Astrocyte (in vitro differentiated cells and primary cell): ENCODE data around the gene OR2C3. TPM values are rescaled to one million over a fixed set of nuclear protein-coding genes. Genes with fewer than 3 reads are reported as not detected.
A peak's percentile ranks its signal among the peaks of the same experiment; 100 is the strongest.

Experiments
- DNase-seq: peaks from one replicate; pipeline ENCODE4 v3.0.0-alpha.2; 2010; ENCODE audit warnings: low read depth
- FAIRE-seq: peaks from 2 replicates; lab custom pipeline; 2011; peaks lifted over from hg19 to GRCh38; lab: Jason Lieb, UNC
- H2AFZ ChIP-seq: 2 replicates; pipeline ENCODE4 v1.6.0; 2012; ENCODE audit warnings: low read depth, low read length, inconsistent platforms
- H3K27ac ChIP-seq: 2 replicates; pipeline ENCODE4 v1.5.1; 2011; ENCODE audit warnings: low read depth, low read length, inconsistent platforms
- H3K27me3 ChIP-seq: 2 replicates; pipeline ENCODE4 v1.6.0; 2011; ENCODE audit warnings: low read length, inconsistent platforms; ENCODE audit not compliant: insufficient read depth
- H3K36me3 ChIP-seq: 2 replicates; pipeline ENCODE4 v1.5.1; 2011; ENCODE audit warnings: low read length, inconsistent platforms; ENCODE audit not compliant: insufficient read depth
- H3K4me1 ChIP-seq: 2 replicates; pipeline ENCODE4 v1.5.1; 2011; ENCODE audit warnings: low read length, inconsistent platforms; ENCODE audit not compliant: insufficient read depth
- H3K4me2 ChIP-seq: 2 replicates; pipeline ENCODE4 v1.6.0; 2012; ENCODE audit warnings: low read length, inconsistent platforms
- H3K4me3 ChIP-seq: 2 replicates; pipeline ENCODE4 v1.5.1; 2011; ENCODE audit warnings: low read depth, mild to moderate bottlenecking, low read length, inconsistent platforms; ENCODE audit not compliant: insufficient read depth
- H3K79me2 ChIP-seq: 2 replicates; pipeline ENCODE4 v1.6.0; 2012; ENCODE audit warnings: mild to moderate bottlenecking, low read length, inconsistent platforms; ENCODE audit not compliant: insufficient read depth
- H3K9ac ChIP-seq: 2 replicates; pipeline ENCODE4 v1.6.0; 2012; ENCODE audit warnings: mild to moderate bottlenecking, low read length, inconsistent platforms
- H3K9me3 ChIP-seq: 2 replicates; pipeline ENCODE4 v1.5.1; 2012; ENCODE audit warnings: low read depth, mild to moderate bottlenecking, low read length, inconsistent platforms; ENCODE audit not compliant: insufficient read depth
- H4K20me1 ChIP-seq: 2 replicates; pipeline ENCODE4 v1.6.0; 2012; ENCODE audit warnings: low read length, inconsistent platforms; ENCODE audit not compliant: insufficient read depth
- H3K27ac Mint-ChIP-seq: one replicate; pipeline ENCODE4 v1.8.0; 2021; ENCODE audit warnings: mild to moderate bottlenecking, mixed read lengths; ENCODE audit not compliant: unreplicated experiment
- H3K27me3 Mint-ChIP-seq: one replicate; pipeline ENCODE4 v1.8.0; 2021; ENCODE audit warnings: low read depth, mixed read lengths; ENCODE audit not compliant: unreplicated experiment
- H3K36me3 Mint-ChIP-seq: one replicate; pipeline ENCODE4 v1.8.0; 2021; ENCODE audit warnings: low read depth, mixed read lengths; ENCODE audit not compliant: unreplicated experiment
- H3K4me1 Mint-ChIP-seq: one replicate; pipeline ENCODE4 v1.8.0; 2021; ENCODE audit warnings: low read depth, mixed read lengths; ENCODE audit not compliant: unreplicated experiment
- H3K4me3 Mint-ChIP-seq: one replicate; pipeline ENCODE4 v1.8.0; 2021; ENCODE audit warnings: mild to moderate bottlenecking, moderate library complexity, mixed read lengths; ENCODE audit not compliant: unreplicated experiment
- H3K9me3 Mint-ChIP-seq: one replicate; pipeline ENCODE4 v1.8.0; 2021; ENCODE audit warnings: mild to moderate bottlenecking, mixed read lengths; ENCODE audit not compliant: unreplicated experiment
- EZH2 ChIP-seq: IDR thresholded peaks from 2 replicates; pipeline ENCODE4 v1.6.1; 2012; ENCODE audit warnings: mild to moderate bottlenecking, low read length, inconsistent platforms; ENCODE audit not compliant: insufficient read depth
- total RNA-seq: library from RNA; stranded (reverse); gene quantifications from 2 replicates; pipeline ENCODE4 v1.2.1, GENCODE V29; 2021
- TF ChIP-seq, protein P1 (sequence below): IDR thresholded peaks from 2 replicates; pipeline ENCODE4 v1.5.1; 2011; ENCODE audit warnings: low read depth, mild to moderate bottlenecking, inconsistent platforms, low read length, moderate library complexity; ENCODE audit not compliant: insufficient read depth

The OR2C3 gene
- total RNA-seq, 1 donor from 2014 or later: not detected

GRCh38 chr1:247538561-247538960 lies 2.3 kb upstream of the OR2C3 start:
- H3K4me1 ChIP-seq: no peaks in the 10 kb centered on the region
- Mint-ChIP-seq H3K4me1 (peaks cover 16% of the 10 kb centered on the region), H3K9me3 (no peaks in the 10 kb centered on the region), H3K36me3 (no peaks in the 10 kb centered on the region), H3K4me3 (no peak overlapping the region), H3K27me3 (no peaks in the 10 kb centered on the region), H3K27ac (no peak overlapping the region)
- H3K4me3 ChIP-seq: no peak overlapping the region
- no peak overlapping the region for H2AFZ ChIP-seq
- no peak for DNase-seq
- no peak overlapping the region for H3K9ac ChIP-seq
- H3K36me3 ChIP-seq: no peaks in the 10 kb centered on the region
- no peak for FAIRE-seq
- no peaks in the 10 kb centered on the region for H3K79me2 ChIP-seq
- no peak overlapping the region for H3K4me2 ChIP-seq
- H4K20me1 ChIP-seq: no peaks in the 10 kb centered on the region
- H3K9me3 ChIP-seq: no peaks in the 10 kb centered on the region
- no peak for TF ChIP-seq EZH2
- TF ChIP-seq, protein P1, sequence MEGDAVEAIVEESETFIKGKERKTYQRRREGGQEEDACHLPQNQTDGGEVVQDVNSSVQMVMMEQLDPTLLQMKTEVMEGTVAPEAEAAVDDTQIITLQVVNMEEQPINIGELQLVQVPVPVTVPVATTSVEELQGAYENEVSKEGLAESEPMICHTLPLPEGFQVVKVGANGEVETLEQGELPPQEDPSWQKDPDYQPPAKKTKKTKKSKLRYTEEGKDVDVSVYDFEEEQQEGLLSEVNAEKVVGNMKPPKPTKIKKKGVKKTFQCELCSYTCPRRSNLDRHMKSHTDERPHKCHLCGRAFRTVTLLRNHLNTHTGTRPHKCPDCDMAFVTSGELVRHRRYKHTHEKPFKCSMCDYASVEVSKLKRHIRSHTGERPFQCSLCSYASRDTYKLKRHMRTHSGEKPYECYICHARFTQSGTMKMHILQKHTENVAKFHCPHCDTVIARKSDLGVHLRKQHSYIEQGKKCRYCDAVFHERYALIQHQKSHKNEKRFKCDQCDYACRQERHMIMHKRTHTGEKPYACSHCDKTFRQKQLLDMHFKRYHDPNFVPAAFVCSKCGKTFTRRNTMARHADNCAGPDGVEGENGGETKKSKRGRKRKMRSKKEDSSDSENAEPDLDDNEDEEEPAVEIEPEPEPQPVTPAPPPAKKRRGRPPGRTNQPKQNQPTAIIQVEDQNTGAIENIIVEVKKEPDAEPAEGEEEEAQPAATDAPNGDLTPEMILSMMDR: no peak
- no peaks in the 10 kb centered on the region for H3K27me3 ChIP-seq
- no peak overlapping the region for H3K27ac ChIP-seq

DNA sequence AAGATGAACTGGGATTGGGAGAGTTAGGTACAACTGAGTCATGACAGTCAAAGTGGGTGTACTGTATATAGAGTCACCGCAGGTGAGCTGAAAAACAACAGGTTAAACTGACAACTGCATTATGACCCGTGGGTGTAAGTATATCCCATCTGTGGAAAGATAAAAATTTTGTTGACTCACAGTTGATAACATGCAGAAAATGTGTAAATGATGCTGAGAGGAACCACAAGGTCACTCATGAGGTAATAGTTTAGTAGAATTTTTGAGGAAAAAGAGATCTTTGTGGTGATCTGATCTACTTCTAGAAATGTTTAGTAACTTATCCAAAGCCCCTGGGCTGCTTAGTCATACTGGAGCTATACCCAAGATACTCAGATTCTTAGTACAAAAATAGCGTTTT lies 838 bp downstream of the OR2C3 start:
- Mint-ChIP-seq H3K4me1 (peaks cover 16% of the 10 kb centered on the region), H3K4me3 (no peak overlapping the region), H3K27ac (peak overlapping the region; percentile 63), H3K27me3 (no peaks in the 10 kb centered on the region), H3K9me3 (no peaks in the 10 kb centered on the region), H3K36me3 (no peaks in the 10 kb centered on the region)
- H3K27me3 ChIP-seq: no peaks in the 10 kb centered on the region
- H3K4me1 ChIP-seq: no peaks in the 10 kb centered on the region
- H3K79me2 ChIP-seq: no peaks in the 10 kb centered on the region
- peaks cover 12% of the 10 kb centered on the region for H3K9me3 ChIP-seq
- TF ChIP-seq, protein P1: no peak
- no peak for TF ChIP-seq EZH2
- no peaks in the 10 kb centered on the region for H3K36me3 ChIP-seq
- H3K4me3 ChIP-seq: no peak overlapping the region
- FAIRE-seq (no peak), DNase-seq (no peak)
- H4K20me1 ChIP-seq: no peaks in the 10 kb centered on the region
- H3K4me2 ChIP-seq: no peak overlapping the region
- no peak overlapping the region for H2AFZ ChIP-seq
- no peak overlapping the region for H3K9ac ChIP-seq
- no peak overlapping the region for H3K27ac ChIP-seq

DNA sequence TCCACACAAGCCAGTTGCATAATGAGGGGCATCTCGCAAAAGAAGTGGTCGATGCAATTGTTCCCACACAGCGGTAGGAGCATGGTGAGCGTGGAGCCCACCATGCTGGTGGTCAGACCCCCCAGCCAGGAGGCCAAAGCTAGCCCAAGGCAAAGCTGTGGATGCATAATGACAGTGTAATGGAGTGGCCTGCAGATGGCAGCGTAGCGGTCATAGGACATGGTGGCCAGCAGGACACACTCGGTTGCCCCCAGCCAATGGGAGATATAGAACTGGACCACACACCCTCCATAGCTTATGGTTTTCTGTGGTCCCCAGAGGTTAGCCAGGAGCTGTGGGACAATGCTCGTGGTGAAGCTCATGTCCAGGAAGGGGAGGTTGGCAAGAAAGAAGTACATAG lies 4.3 kb downstream of the OR2C3 start:
- H3K36me3 Mint-ChIP-seq: no peaks in the 10 kb centered on the region
- Histone ChIP-seq H3K9ac (no peak overlapping the region), H4K20me1 (no peaks in the 10 kb centered on the region), H3K27ac (no peak overlapping the region), H3K4me2 (no peak overlapping the region), H3K36me3 (no peaks in the 10 kb centered on the region), H3K4me3 (no peak overlapping the region), H3K4me1 (no peaks in the 10 kb centered on the region), H3K27me3 (no peaks in the 10 kb centered on the region), H2AFZ (no peak overlapping the region), H3K9me3 (peaks cover 12% of the 10 kb centered on the region), H3K79me2 (no peaks in the 10 kb centered on the region)
- H3K4me1 Mint-ChIP-seq: peaks cover 16% of the 10 kb centered on the region
- no peak for DNase-seq
- H3K27ac Mint-ChIP-seq: no peak overlapping the region
- no peak overlapping the region for H3K4me3 Mint-ChIP-seq
- no peak for FAIRE-seq
- no peaks in the 10 kb centered on the region for H3K9me3 Mint-ChIP-seq
- TF ChIP-seq, protein P1: no peak
- TF ChIP-seq EZH2: no peak
- H3K27me3 Mint-ChIP-seq: no peaks in the 10 kb centered on the region
